Mucosa of rectum (tissue), 2 donors: ENCODE measurements around the gene UBE2H.
A peak's percentile ranks its signal among the peaks of the same experiment; 100 is the strongest.

Experiments
- H3K27ac ChIP-seq, 2 donors: one replicate each; pipeline ENCODE4 v1.7.0; 2013; ENCODE audit warnings: inconsistent platforms in 2 of 2, low read depth in 2 of 2, low read length in 2 of 2
- H3K27me3 ChIP-seq, 2 donors: one replicate each; pipeline ENCODE4 v1.7.0; 2013; ENCODE audit warnings: low read length in 2 of 2; ENCODE audit not compliant: control insufficient read depth in 2 of 2, insufficient read depth in 2 of 2
- H3K36me3 ChIP-seq, 2 donors: one replicate each; pipeline ENCODE4 v1.7.0; 2013; ENCODE audit warnings: low read length in 2 of 2; ENCODE audit not compliant: control insufficient read depth in 2 of 2, insufficient read depth in 2 of 2
- H3K4me1 ChIP-seq, 2 donors: one replicate each; pipeline ENCODE4 v1.7.0; 2013; ENCODE audit warnings: low read length in 2 of 2, mild to moderate bottlenecking in 1 of 2; ENCODE audit not compliant: control insufficient read depth in 2 of 2, insufficient read depth in 2 of 2
- H3K4me3 ChIP-seq, 2 donors: one replicate each; pipeline ENCODE4 v1.7.0; 2013; ENCODE audit warnings: low read length in 2 of 2
- H3K9ac ChIP-seq, 2 donors: one replicate each; pipeline ENCODE4 v1.7.0; 2013; ENCODE audit warnings: low read length in 2 of 2, low read depth in 1 of 2, mild to moderate bottlenecking in 1 of 2
- H3K9me3 ChIP-seq, 2 donors: one replicate each; pipeline ENCODE4 v1.7.0; 2013; ENCODE audit warnings: low read length in 2 of 2; ENCODE audit not compliant: control insufficient read depth in 2 of 2
- donor health status: healthy.
- donor health status: Normal muscosa, but diverticular disease.

UBE2H gene

DNA sequence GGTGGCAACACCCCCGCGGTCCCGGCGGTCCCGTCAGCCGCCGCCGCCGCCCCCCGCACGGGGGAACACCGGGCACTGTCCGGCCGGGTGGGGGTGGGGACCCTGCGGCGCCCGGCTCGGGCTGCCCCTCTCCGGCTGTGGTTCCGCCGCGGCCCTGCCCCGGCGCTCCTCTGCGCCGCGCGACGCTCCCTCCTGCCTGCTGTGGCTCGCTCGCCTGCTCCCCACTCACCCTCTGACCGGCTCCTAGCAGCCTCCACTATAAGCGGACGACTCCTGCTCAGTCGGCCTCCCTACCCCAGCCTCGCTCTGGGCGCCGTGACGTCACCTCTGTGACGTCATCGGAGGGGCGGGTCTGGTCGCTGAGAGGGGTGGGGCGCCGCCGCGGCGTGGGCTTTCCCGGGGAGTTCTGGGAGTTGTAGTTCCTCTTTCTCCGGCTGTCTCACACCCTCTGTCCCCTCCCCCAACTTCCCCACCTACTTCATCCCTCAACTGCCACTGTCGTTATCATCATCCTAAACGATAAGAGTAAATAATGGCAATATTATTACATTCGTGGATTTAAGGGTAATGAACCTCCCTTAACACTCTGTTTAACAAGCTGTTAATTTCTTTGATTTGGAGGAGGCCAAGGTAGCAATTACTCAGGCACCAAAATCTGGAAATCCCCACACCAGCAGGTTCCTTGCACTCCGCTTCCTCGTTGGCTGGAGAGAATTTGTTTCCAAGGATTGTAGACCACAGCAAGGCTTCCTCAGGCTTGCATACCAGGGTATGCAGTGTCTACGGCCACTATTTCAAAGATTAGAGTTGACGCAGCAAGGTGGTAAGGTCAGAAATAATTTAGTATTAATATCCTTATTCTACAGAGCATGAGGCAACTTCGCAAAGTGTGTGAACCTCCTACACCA is at the start of gene UBE2H:
Gene UBE2H, minus strand, starts transcription at position 308 of the 908 bp plus-strand sequence. CDS start 405 bp downstream, outside the sequence.
- Histone ChIP-seq H3K27me3 (no peaks in the 10 kb centered on the region), H3K9ac (peak within 1 kb of the TSS; percentile 96 to 97), H3K4me3 (peak within 1 kb of the TSS; percentile 83 to 94), H3K36me3 (peaks cover 0 to 3% of the 10 kb centered on the region in 2 donors), H3K9me3 (no peaks in the 10 kb centered on the region), H3K4me1 (peaks cover 24 to 35% of the 10 kb centered on the region in 2 donors), H3K27ac (peak within 1 kb of the TSS; percentile 93 to 95)

DNA sequence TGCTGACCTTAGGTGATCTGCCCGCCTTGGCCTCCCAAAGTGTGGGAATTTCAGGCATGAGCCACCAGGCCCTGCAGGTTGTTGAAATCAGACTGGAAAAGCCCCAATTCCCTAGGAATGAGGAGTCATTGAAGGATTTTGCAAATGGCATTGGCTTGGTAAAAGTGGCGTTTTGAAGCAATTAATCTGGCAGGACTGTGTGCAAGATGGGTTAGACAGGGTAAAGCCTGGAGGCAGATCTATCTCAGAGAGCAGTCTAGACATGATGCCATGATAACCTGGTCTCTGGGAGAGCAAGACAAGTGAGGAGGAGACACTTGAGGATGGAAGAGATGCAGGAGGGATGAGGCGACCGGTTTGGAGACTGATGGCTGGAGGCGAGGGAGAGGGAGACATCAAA is 45.7 kb upstream of the UBE2H start:
- H3K36me3 ChIP-seq, result no peaks in the 10 kb centered on the region
- no peaks in the 10 kb centered on the region for H3K4me1 ChIP-seq
- no peak overlapping the region for H3K9ac ChIP-seq
- H3K27ac ChIP-seq, result no peak overlapping the region
- H3K9me3 ChIP-seq, result no peaks in the 10 kb centered on the region
- H3K27me3 ChIP-seq, result no peaks in the 10 kb centered on the region
- no peak overlapping the region for H3K4me3 ChIP-seq

- H3K27ac ChIP-seq, result no peak overlapping the region
- H3K9me3 ChIP-seq, result no peaks in the 10 kb centered on the region
- no peak overlapping the region for H3K4me3 ChIP-seq
- H3K27me3 ChIP-seq, result no peaks in the 10 kb centered on the region
- no peaks in the 10 kb centered on the region for H3K36me3 ChIP-seq
- H3K9ac ChIP-seq, result no peak overlapping the region
- H3K4me1 ChIP-seq, result no peaks in the 10 kb centered on the region
Observed at GRCh38 chr7:129997285-129997684, 44.5 kb upstream of the UBE2H start.

GRCh38 chr7:129993275-129993674 is 40.5 kb upstream of the UBE2H start:
- Histone ChIP-seq H3K4me1 (no peaks in the 10 kb centered on the region), H3K9me3 (no peaks in the 10 kb centered on the region), H3K27me3 (no peaks in the 10 kb centered on the region), H3K9ac (no peak overlapping the region), H3K27ac (no peak overlapping the region), H3K36me3 (no peaks in the 10 kb centered on the region), H3K4me3 (no peak overlapping the region)

DNA sequence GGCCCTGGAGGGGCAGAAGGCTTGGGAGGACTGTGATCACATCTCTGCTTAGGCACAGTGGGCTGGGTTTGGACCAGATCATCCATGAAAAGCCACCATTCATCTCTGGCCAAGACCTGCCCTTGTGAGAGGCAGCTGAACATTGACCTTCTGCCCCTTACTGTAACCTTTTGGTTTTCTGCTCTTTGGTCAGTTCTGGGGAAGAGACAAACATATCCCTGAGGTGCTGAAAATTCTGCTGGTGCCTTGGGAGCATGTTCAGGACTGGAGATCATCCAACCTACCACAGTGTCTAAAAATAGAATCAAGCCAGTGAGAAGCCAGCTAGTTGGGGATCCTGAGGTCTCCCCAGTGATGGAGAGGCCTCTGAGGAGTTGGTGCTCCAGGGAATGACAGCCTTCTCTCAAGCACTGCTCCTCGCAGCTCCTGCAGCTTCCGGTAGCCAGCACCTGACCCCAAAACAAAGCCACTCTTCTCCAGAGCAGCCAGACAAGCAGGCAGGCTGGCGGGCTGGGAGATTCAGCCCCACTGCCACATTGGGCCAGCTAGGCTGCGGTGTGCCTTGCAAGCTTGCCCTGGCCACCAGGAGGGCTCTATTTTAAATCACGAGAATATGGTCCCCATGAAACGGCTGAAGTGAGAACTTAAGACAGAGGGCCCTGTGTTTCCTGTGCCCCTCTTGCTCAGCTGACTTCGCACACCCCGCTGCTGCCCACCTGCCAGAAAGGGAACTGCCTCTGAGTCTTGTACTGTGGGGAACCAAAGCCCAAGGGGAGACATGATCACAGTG is 37.8 kb upstream of the UBE2H start:
- Histone ChIP-seq H3K27me3 (no peaks in the 10 kb centered on the region), H3K9me3 (no peaks in the 10 kb centered on the region), H3K36me3 (no peaks in the 10 kb centered on the region), H3K9ac (no peak overlapping the region), H3K27ac (no peak overlapping the region), H3K4me1 (no peaks in the 10 kb centered on the region), H3K4me3 (no peak overlapping the region)

GRCh38 chr7:129989466-129989865 is 36.7 kb upstream of the UBE2H start:
- H3K9ac ChIP-seq, result no peak overlapping the region
- no peaks in the 10 kb centered on the region for H3K9me3 ChIP-seq
- H3K27me3 ChIP-seq, result no peaks in the 10 kb centered on the region
- H3K4me3 ChIP-seq, result no peak overlapping the region
- no peak overlapping the region for H3K27ac ChIP-seq
- H3K4me1 ChIP-seq, result no peaks in the 10 kb centered on the region
- no peaks in the 10 kb centered on the region for H3K36me3 ChIP-seq

DNA sequence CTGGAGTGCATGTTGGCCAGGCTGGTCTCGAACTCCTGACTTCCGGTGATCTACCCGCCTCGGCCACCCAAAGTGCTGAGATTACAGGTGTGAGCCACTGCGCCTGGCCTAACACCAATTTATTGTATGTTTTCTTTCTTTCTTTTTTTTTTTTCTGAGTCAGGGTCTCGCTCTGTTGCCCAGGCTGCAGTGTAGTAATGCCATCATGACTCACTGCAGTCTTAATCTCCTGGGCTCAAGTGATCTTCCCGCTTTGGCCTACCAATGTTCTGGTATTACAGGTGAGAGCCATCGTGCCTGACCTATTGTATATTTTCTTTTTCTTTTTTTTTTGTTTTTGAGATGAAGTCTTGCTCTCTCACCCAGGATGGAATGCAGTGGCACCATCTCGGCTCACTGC is 33.8 kb upstream of the UBE2H start:
- H3K36me3 ChIP-seq, result no peaks in the 10 kb centered on the region
- no peaks in the 10 kb centered on the region for H3K27me3 ChIP-seq
- H3K4me1 ChIP-seq, result no peaks in the 10 kb centered on the region
- no peaks in the 10 kb centered on the region for H3K9me3 ChIP-seq
- no peak overlapping the region for H3K4me3 ChIP-seq
- H3K9ac ChIP-seq, result no peak overlapping the region
- H3K27ac ChIP-seq, result no peak overlapping the region

GRCh38 chr7:129980667-129981066 is 27.9 kb upstream of the UBE2H start:
- H3K4me1 ChIP-seq, result no peaks in the 10 kb centered on the region
- H3K36me3 ChIP-seq, result no peaks in the 10 kb centered on the region
- H3K27ac ChIP-seq, result no peak overlapping the region
- no peaks in the 10 kb centered on the region for H3K9me3 ChIP-seq
- no peak overlapping the region for H3K4me3 ChIP-seq
- no peak overlapping the region for H3K9ac ChIP-seq
- no peaks in the 10 kb centered on the region for H3K27me3 ChIP-seq

- Histone ChIP-seq H3K27me3 (no peaks in the 10 kb centered on the region), H3K4me1 (peaks cover 2 to 4% of the 10 kb centered on the region in 2 donors), H3K9ac (no peak overlapping the region), H3K4me3 (no peak overlapping the region), H3K9me3 (no peaks in the 10 kb centered on the region), H3K27ac (no peak overlapping the region), H3K36me3 (no peaks in the 10 kb centered on the region)
Observed at GRCh38 chr7:129975309-129975708, 22.5 kb upstream of the UBE2H start.

GRCh38 chr7:129970816-129971215 is 18.1 kb upstream of the UBE2H start:
- no peak overlapping the region for H3K9ac ChIP-seq
- H3K36me3 ChIP-seq, result no peaks in the 10 kb centered on the region
- no peak overlapping the region for H3K4me3 ChIP-seq
- no peaks in the 10 kb centered on the region for H3K27me3 ChIP-seq
- peaks cover 5 to 10% of the 10 kb centered on the region in 2 donors for H3K4me1 ChIP-seq
- peak overlapping the region in 1 of 2 donors; percentile 60 for H3K27ac ChIP-seq
- no peaks in the 10 kb centered on the region for H3K9me3 ChIP-seq
